Large intestine (tissue), 3 donors: ENCODE data around the gene SEC16B. TPM values are rescaled to one million over a fixed set of nuclear protein-coding genes. Genes with fewer than 3 reads are reported as not detected.

Source experiments
- DNase-seq, 2 donors: peaks; one replicate each; pipeline versions ENCODE4 v3.0.0 to v3.0.0-alpha.2; 2013
- H3K27ac ChIP-seq: one replicate; pipeline ENCODE4 v1.5.1; 2013; ENCODE audit warnings: low read length
- H3K27me3 ChIP-seq: 2 replicates; pipeline ENCODE4 v1.6.1; 2013; ENCODE audit warnings: low read length; ENCODE audit not compliant: control insufficient read depth, insufficient read depth
- H3K36me3 ChIP-seq: 2 replicates; pipeline ENCODE4 v1.6.1; 2013; ENCODE audit warnings: low read length; ENCODE audit not compliant: control insufficient read depth, insufficient read depth
- H3K4me1 ChIP-seq: one replicate; pipeline ENCODE4 v1.6.1; 2013; ENCODE audit warnings: low read length; ENCODE audit not compliant: control insufficient read depth, insufficient read depth
- H3K4me3 ChIP-seq: one replicate; pipeline ENCODE4 v1.5.1; 2013; ENCODE audit warnings: low read length
- H3K9me3 ChIP-seq: one replicate; pipeline ENCODE4 v1.6.1; 2013; ENCODE audit warnings: mild to moderate bottlenecking, low read depth, low read length, moderate library complexity; ENCODE audit not compliant: control insufficient read depth
- WGBS: methylation state at CpG from one replicate; pipeline ENCODE4 v1.1.5; 2013; ENCODE audit warnings: low lambda C conversion rate; ENCODE audit not compliant: insufficient coverage; 5-methylcytosine and 5-hydroxymethylcytosine counted together
- polyA plus RNA-seq: library from polyadenylated mRNA; unstranded; fragments of 120-200 nt; gene quantifications from one replicate; pipeline ENCODE4 v1.2.1, GENCODE V29; 2013

The SEC16B gene
- polyA plus RNA-seq, 1 donor = 23.7 TPM

- no CpG with 5 or more reads among the region's 2 CpGs for WGBS
- Histone ChIP-seq H3K27me3 (no peaks in the 10 kb centered on the region), H3K27ac (no peak overlapping the region), H3K4me1 (no peaks in the 10 kb centered on the region), H3K4me3 (no peak overlapping the region), H3K9me3 (no peaks in the 10 kb centered on the region), H3K36me3 (peaks cover 29% of the 10 kb centered on the region)
- no peak for DNase-seq
Measured at GRCh38 chr1:177928952-177929351, 40.9 kb downstream of the SEC16B start.

DNA sequence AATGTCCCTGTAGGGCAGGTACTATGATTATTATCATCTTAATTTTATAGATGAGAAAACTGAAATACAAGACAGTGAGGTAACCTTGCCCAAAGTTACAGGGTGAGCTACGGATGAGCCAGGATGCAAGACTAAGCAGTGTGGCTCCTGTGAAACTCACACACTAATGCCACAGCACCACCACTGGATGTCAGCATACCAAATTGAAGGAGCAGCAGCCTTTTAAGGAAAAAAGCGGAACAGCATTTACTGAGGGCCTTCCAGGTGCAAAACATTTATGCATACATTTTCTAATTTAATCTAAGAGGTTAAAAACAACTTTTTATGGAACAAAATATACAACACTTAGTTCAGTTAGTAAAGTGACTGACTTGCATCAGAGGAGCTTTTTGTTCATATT, 41.7 kb downstream of the SEC16B start:
- DNase-seq = no peak
- Histone ChIP-seq H3K4me3 (no peak overlapping the region), H3K4me1 (no peaks in the 10 kb centered on the region), H3K27ac (no peak overlapping the region), H3K36me3 (peaks cover 23% of the 10 kb centered on the region), H3K9me3 (no peaks in the 10 kb centered on the region), H3K27me3 (no peaks in the 10 kb centered on the region)
- 100% methylated on average over 1 of the region's 2 CpGs for WGBS

DNA sequence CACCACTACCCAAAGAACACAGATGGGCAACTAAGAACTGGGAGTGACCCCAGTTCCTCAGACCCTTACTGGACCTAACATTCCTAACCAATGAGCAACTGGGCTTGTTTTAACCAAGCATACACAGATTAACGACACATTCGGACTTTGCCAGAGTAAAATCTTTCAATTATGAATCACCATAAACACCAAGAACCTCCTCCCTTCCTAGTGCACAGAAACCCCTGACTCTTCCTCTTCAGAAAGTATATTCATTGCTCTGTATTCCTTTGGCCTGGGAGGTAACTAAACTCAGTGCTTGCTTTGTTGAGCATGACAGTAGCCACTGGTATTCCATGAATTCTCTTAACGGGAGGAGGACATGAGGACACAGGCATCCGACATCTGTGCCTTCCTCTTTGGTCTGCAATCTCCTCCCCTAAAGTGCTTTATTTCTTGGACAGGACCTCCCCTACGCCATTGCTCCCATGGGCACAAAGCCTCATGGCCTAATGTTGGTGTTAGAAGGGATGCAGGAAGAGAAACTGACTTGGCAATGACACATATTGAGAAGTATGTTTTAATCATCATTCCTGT, 42.7 kb downstream of the SEC16B start:
- 100% methylated on average over 1 of the region's 5 CpGs for WGBS
- Histone ChIP-seq H3K9me3 (no peaks in the 10 kb centered on the region), H3K36me3 (peaks cover 17% of the 10 kb centered on the region), H3K27ac (no peak overlapping the region), H3K4me1 (no peaks in the 10 kb centered on the region), H3K27me3 (no peaks in the 10 kb centered on the region), H3K4me3 (no peak overlapping the region)
- no peak for DNase-seq

GRCh38 chr1:177926201-177926600, 43.7 kb downstream of the SEC16B start:
- H3K4me3 ChIP-seq = no peak overlapping the region
- H3K27ac ChIP-seq = no peak overlapping the region
- H3K27me3 ChIP-seq = no peaks in the 10 kb centered on the region
- no peaks in the 10 kb centered on the region for H3K4me1 ChIP-seq
- peaks cover 13% of the 10 kb centered on the region for H3K36me3 ChIP-seq
- no peak for DNase-seq
- no peaks in the 10 kb centered on the region for H3K9me3 ChIP-seq

GRCh38 chr1:177925006-177925405, 44.9 kb downstream of the SEC16B start:
- DNase-seq = no peak
- Histone ChIP-seq H3K4me1 (no peaks in the 10 kb centered on the region), H3K27ac (no peak overlapping the region), H3K9me3 (no peaks in the 10 kb centered on the region), H3K27me3 (no peaks in the 10 kb centered on the region), H3K36me3 (peaks cover 8% of the 10 kb centered on the region), H3K4me3 (no peak overlapping the region)
- WGBS = 80% methylated on average over 1 of the region's 2 CpGs

GRCh38 chr1:177923441-177923840, 46.4 kb downstream of the SEC16B start:
- 94% methylated on average over 3 of the region's 3 CpGs for WGBS
- H3K27me3 ChIP-seq = peaks cover 3% of the 10 kb centered on the region
- H3K4me1 ChIP-seq = no peaks in the 10 kb centered on the region
- H3K9me3 ChIP-seq = no peaks in the 10 kb centered on the region
- H3K36me3 ChIP-seq = no peaks in the 10 kb centered on the region
- no peak for DNase-seq
- no peak overlapping the region for H3K27ac ChIP-seq
- H3K4me3 ChIP-seq = no peak overlapping the region

- Histone ChIP-seq H3K9me3 (no peaks in the 10 kb centered on the region), H3K4me3 (no peak overlapping the region), H3K4me1 (no peaks in the 10 kb centered on the region), H3K27me3 (peaks cover 3% of the 10 kb centered on the region), H3K27ac (no peak overlapping the region), H3K36me3 (no peaks in the 10 kb centered on the region)
- DNase-seq = no peak
- WGBS = no CpG with 5 or more reads among the region's 3 CpGs
Measured at GRCh38 chr1:177922209-177922608, 47.6 kb downstream of the SEC16B start.

GRCh38 chr1:177921590-177921989, 48.3 kb downstream of the SEC16B start:
- Histone ChIP-seq H3K27me3 (peaks cover 3% of the 10 kb centered on the region), H3K4me1 (no peaks in the 10 kb centered on the region), H3K9me3 (no peaks in the 10 kb centered on the region), H3K4me3 (no peak overlapping the region), H3K36me3 (no peaks in the 10 kb centered on the region), H3K27ac (no peak overlapping the region)
- no peak for DNase-seq
- WGBS = 100% methylated on average over 1 of the region's 4 CpGs

- Histone ChIP-seq H3K9me3 (no peaks in the 10 kb centered on the region), H3K4me1 (no peaks in the 10 kb centered on the region), H3K36me3 (no peaks in the 10 kb centered on the region), H3K27ac (no peak overlapping the region), H3K27me3 (peaks cover 3% of the 10 kb centered on the region), H3K4me3 (no peak overlapping the region)
- no peak for DNase-seq
- no CpG with 5 or more reads among the region's 2 CpGs for WGBS
Measured at GRCh38 chr1:177920091-177920490, 49.8 kb downstream of the SEC16B start.

- no peaks in the 10 kb centered on the region for H3K9me3 ChIP-seq
- no peak for DNase-seq
- H3K4me1 ChIP-seq = no peaks in the 10 kb centered on the region
- H3K36me3 ChIP-seq = no peaks in the 10 kb centered on the region
- no CpG with 5 or more reads among the region's 3 CpGs for WGBS
- H3K27me3 ChIP-seq = peaks cover 3% of the 10 kb centered on the region
- H3K27ac ChIP-seq = no peak overlapping the region
- H3K4me3 ChIP-seq = no peak overlapping the region
Measured at GRCh38 chr1:177915641-177916040, 54.2 kb downstream of the SEC16B start.

GRCh38 chr1:177914603-177915002, 55.3 kb downstream of the SEC16B start:
- H3K27ac ChIP-seq = no peak overlapping the region
- H3K4me3 ChIP-seq = no peak overlapping the region
- H3K4me1 ChIP-seq = no peaks in the 10 kb centered on the region
- 88% methylated on average over 1 of the region's 7 CpGs for WGBS
- no peaks in the 10 kb centered on the region for H3K9me3 ChIP-seq
- H3K27me3 ChIP-seq = peaks cover 1% of the 10 kb centered on the region
- no peaks in the 10 kb centered on the region for H3K36me3 ChIP-seq
- DNase-seq = no peak
